ENCODE data around the gene GJB2. TPM values are rescaled to one million over a fixed set of nuclear protein-coding genes. Genes with fewer than 3 reads are reported as not detected.

Gene GJB2
- total RNA-seq, 1 donor from 2014 or later: 2.3 TPM

DNA sequence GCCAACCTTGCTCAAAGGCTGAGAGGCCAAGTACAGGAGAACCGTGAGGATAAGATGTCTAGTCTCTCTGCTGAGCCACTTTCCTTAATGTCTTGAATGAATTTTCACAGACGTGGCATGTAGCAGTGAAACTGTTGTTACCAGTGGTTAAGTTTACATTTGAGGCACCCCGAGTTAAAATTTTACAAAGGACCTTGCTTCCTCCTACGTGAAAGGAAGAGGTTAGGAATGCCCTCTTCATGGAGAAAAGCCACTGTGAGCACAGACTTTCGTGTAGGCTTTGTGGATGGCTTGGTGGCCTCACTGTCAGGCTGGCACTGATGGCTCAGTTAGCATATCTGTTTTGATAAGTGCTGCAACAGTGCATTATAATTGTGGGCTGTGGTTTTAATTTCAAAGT, 2.7 kb downstream of the GJB2 start:
- peaks cover 11% of the 10 kb centered on the region for H3K4me1 Mint-ChIP-seq (ENCODE audit: low read depth)

GRCh38 chr13:20188667-20189553, 3.8 kb downstream of the GJB2 start:
- intact Hi-C loops (cut with micrococcal nuclease): no loop called here
- Mint-ChIP-seq H3K4me1 (ENCODE audit: low read depth) (peaks cover 3% of the 10 kb centered on the region), H3K9me3 (no peaks in the 10 kb centered on the region), H3K36me3 (ENCODE audit: low read depth) (no peaks in the 10 kb centered on the region), H3K27me3 (ENCODE audit: low read depth) (peaks cover 39% of the 10 kb centered on the region), H3K4me3 (ENCODE audit: low read depth) (no peak overlapping the region), H3K27ac (no peak overlapping the region)
- DNase-seq (ENCODE audit: low spot score): no peak

More for the DNA sequence above, 2.7 kb downstream of the GJB2 start:
- peaks cover 50% of the 10 kb centered on the region for H3K27me3 Mint-ChIP-seq (ENCODE audit: low read depth)
- no peak overlapping the region for H3K4me3 Mint-ChIP-seq (ENCODE audit: low read depth)
- no peak for DNase-seq (ENCODE audit: low spot score)
- no peaks in the 10 kb centered on the region for H3K9me3 Mint-ChIP-seq
- intact Hi-C loops (cut with micrococcal nuclease): loop anchor here (5.0 kb wide), 1 partner anchor 512 kb away; the partner anchor contains the start of gene IL17D
- no peak overlapping the region for H3K27ac Mint-ChIP-seq
- H3K36me3 Mint-ChIP-seq (ENCODE audit: low read depth): no peaks in the 10 kb centered on the region

DNA sequence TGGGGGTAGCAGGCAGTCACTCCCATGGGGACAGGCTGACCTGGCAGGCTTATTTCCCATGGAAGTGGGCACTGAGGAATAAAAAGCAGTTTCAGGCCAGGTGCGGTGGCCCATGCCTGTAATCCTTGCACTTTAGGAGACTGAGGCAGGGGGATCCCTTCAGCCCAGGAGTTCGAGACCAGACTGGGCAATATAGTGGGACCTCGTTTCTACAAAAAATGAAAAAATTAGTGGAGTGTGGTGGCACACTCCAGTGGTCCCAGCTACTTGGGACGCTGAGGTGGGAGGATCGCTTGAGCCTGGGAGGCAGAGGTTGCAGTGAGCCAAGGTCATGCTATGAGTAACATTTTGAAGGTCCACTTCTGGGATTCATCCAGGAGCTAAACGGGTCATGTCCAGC, 6.0 kb downstream of the GJB2 start:
- no peaks in the 10 kb centered on the region for H3K36me3 Mint-ChIP-seq (ENCODE audit: low read depth)
- H3K9me3 Mint-ChIP-seq: no peaks in the 10 kb centered on the region
- no peaks in the 10 kb centered on the region for H3K4me1 Mint-ChIP-seq (ENCODE audit: low read depth)
- intact Hi-C loops (cut with micrococcal nuclease): no loop called here
- no peak for DNase-seq (ENCODE audit: low spot score)
- H3K4me3 Mint-ChIP-seq (ENCODE audit: low read depth): no peak overlapping the region
- H3K27ac Mint-ChIP-seq: no peak overlapping the region
- peaks cover 38% of the 10 kb centered on the region for H3K27me3 Mint-ChIP-seq (ENCODE audit: low read depth)

GRCh38 chr13:20185366-20186056, 7.2 kb downstream of the GJB2 start:
- Mint-ChIP-seq H3K4me1 (ENCODE audit: low read depth) (no peaks in the 10 kb centered on the region), H3K4me3 (ENCODE audit: low read depth) (no peak overlapping the region), H3K36me3 (ENCODE audit: low read depth) (no peaks in the 10 kb centered on the region), H3K9me3 (no peaks in the 10 kb centered on the region), H3K27ac (no peak overlapping the region), H3K27me3 (ENCODE audit: low read depth) (peaks cover 33% of the 10 kb centered on the region)
- no peak for DNase-seq (ENCODE audit: low spot score)
- intact Hi-C loops (cut with micrococcal nuclease): no loop called here

GRCh38 chr13:20182231-20182846, 10.4 kb downstream of the GJB2 start:
- Mint-ChIP-seq H3K4me1 (ENCODE audit: low read depth) (no peaks in the 10 kb centered on the region), H3K27ac (no peak overlapping the region), H3K4me3 (ENCODE audit: low read depth) (no peak overlapping the region), H3K36me3 (ENCODE audit: low read depth) (no peaks in the 10 kb centered on the region), H3K27me3 (ENCODE audit: low read depth) (peaks cover 45% of the 10 kb centered on the region), H3K9me3 (no peaks in the 10 kb centered on the region)
- DNase-seq (ENCODE audit: low spot score): no peak
- intact Hi-C loops (cut with micrococcal nuclease): loop anchor here (1.0 kb wide), 1 partner anchor 307 kb away; no protein-coding TSS in a partner anchor

DNA sequence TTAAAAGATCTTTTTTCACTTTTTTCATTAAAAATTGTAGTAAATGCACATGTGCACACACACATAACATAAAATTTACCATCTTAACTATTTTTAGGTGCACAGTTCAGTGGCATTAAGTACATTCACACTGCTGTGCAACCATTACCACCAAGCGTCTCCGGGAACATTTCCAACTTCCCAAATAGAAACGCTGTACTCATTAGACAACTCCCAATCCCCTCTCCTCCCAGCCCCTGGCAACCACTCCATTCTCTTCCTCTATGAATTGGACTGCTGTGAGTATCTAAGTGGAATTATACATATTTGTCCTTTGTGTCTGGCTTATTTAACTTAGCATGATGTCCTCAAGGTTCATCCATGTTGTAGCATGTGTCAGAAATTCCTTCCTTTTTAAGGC, 11.6 kb downstream of the GJB2 start:
- intact Hi-C loops (cut with micrococcal nuclease): no loop called here
- Mint-ChIP-seq H3K9me3 (no peaks in the 10 kb centered on the region), H3K36me3 (ENCODE audit: low read depth) (no peaks in the 10 kb centered on the region), H3K4me3 (ENCODE audit: low read depth) (no peak overlapping the region), H3K27ac (no peak overlapping the region), H3K27me3 (ENCODE audit: low read depth) (peaks cover 47% of the 10 kb centered on the region), H3K4me1 (ENCODE audit: low read depth) (no peaks in the 10 kb centered on the region)
- no peak for DNase-seq (ENCODE audit: low spot score)

DNA sequence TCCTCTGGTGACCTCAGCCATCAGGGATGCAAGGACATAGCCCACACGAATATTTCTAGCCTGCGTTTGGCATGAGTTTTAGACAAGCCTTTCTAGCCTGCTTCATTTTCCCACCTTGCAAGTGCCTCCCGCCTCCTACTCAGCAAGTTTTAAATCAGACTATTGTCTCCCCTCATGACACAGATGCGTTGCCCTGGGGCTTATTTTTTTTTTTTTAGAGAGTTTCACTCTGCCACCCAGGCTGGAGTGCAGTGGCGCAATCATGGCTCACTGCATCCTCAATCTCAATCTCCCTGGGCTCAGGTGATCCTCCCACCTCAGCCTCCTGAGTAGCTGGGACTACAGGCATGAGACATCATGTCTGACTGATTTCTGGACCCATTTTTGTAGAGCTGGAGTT, 14.6 kb downstream of the GJB2 start:
- intact Hi-C loops (cut with micrococcal nuclease): no loop called here
- H3K27me3 Mint-ChIP-seq (ENCODE audit: low read depth): peaks cover 72% of the 10 kb centered on the region
- H3K27ac Mint-ChIP-seq: no peak overlapping the region
- H3K9me3 Mint-ChIP-seq: no peaks in the 10 kb centered on the region
- H3K4me1 Mint-ChIP-seq (ENCODE audit: low read depth): peaks cover 11% of the 10 kb centered on the region
- no peaks in the 10 kb centered on the region for H3K36me3 Mint-ChIP-seq (ENCODE audit: low read depth)
- no peak for DNase-seq (ENCODE audit: low spot score)
- no peak overlapping the region for H3K4me3 Mint-ChIP-seq (ENCODE audit: low read depth)

- intact Hi-C loops (cut with micrococcal nuclease): no loop called here
- Mint-ChIP-seq H3K36me3 (ENCODE audit: low read depth) (no peaks in the 10 kb centered on the region), H3K9me3 (no peaks in the 10 kb centered on the region), H3K4me3 (ENCODE audit: low read depth) (no peak overlapping the region), H3K27me3 (ENCODE audit: low read depth) (peaks cover 76% of the 10 kb centered on the region), H3K4me1 (ENCODE audit: low read depth) (peaks cover 11% of the 10 kb centered on the region), H3K27ac (no peak overlapping the region)
- DNase-seq (ENCODE audit: low spot score): no peak
Measured at GRCh38 chr13:20177049-20177831, 15.5 kb downstream of the GJB2 start.

GRCh38 chr13:20175907-20176652, 16.7 kb downstream of the GJB2 start:
- H3K27me3 Mint-ChIP-seq (ENCODE audit: low read depth): peaks cover 75% of the 10 kb centered on the region
- no peaks in the 10 kb centered on the region for H3K9me3 Mint-ChIP-seq
- intact Hi-C loops (cut with micrococcal nuclease): no loop called here
- H3K36me3 Mint-ChIP-seq (ENCODE audit: low read depth): no peaks in the 10 kb centered on the region
- peaks cover 11% of the 10 kb centered on the region for H3K4me1 Mint-ChIP-seq (ENCODE audit: low read depth)
- H3K27ac Mint-ChIP-seq: no peak overlapping the region
- no peak for DNase-seq (ENCODE audit: low spot score)
- no peak overlapping the region for H3K4me3 Mint-ChIP-seq (ENCODE audit: low read depth)

- intact Hi-C loops (cut with micrococcal nuclease): no loop called here
- Mint-ChIP-seq H3K27ac (no peak overlapping the region), H3K27me3 (ENCODE audit: low read depth) (peaks cover 75% of the 10 kb centered on the region), H3K4me1 (ENCODE audit: low read depth) (peaks cover 11% of the 10 kb centered on the region), H3K4me3 (ENCODE audit: low read depth) (no peak overlapping the region), H3K36me3 (ENCODE audit: low read depth) (no peaks in the 10 kb centered on the region), H3K9me3 (no peaks in the 10 kb centered on the region)
- DNase-seq (ENCODE audit: low spot score): no peak
Measured at GRCh38 chr13:20175406-20175794, 17.3 kb downstream of the GJB2 start.

DNA sequence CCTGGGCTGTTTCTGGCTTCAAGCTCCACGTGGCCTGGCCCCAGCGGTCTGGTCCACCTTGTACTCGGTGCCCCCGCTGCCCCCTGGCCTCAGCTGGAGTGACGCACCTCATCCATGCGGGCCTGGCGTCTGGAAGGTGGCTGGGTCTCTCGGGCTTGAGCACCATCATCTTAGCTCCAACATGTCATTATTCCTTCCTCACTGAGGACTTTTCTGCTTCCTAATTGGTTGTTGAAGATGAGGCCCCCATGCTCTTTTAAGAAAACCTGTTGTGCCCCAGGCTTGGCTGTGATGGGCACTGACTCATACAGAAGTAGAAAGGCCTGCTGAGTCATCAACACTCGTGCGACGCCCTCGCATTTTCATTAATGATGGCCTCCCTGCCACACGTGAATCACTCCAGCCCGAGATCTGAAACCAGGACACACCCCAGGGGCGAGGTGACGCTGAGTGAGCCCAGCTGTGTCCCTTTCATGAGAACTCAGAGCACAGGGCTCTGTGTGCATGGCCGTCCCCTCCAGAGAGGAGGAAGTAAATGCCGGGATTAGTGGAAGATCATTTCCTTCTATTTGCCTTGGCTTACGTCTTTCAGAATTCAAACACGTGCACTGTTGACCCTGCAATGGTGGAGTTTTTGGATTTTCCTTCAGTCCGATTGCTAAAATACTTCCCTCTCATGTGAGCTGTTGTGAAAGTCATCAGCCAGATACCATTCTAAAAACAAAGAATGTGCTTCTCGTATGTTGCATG, 17.9 kb downstream of the GJB2 start:
- peaks cover 75% of the 10 kb centered on the region for H3K27me3 Mint-ChIP-seq (ENCODE audit: low read depth)
- intact Hi-C loops (cut with micrococcal nuclease): no loop called here

More for the DNA sequence above, 17.9 kb downstream of the GJB2 start:
- Mint-ChIP-seq H3K36me3 (ENCODE audit: low read depth) (no peaks in the 10 kb centered on the region), H3K27ac (no peak overlapping the region), H3K4me3 (ENCODE audit: low read depth) (no peak overlapping the region), H3K4me1 (ENCODE audit: low read depth) (peaks cover 11% of the 10 kb centered on the region), H3K9me3 (no peaks in the 10 kb centered on the region)
- DNase-seq (ENCODE audit: low spot score): no peak
